Testis (tissue), 3 donors: ENCODE results near the gene SHISAL1. TPM values are rescaled to one million over a fixed set of nuclear protein-coding genes. Genes with fewer than 3 reads are reported as not detected.

Experiments used
- DNase-seq: peaks from one replicate; pipeline ENCODE4 v3.0.0-alpha.2; 2019
- H3K27ac ChIP-seq, 2 donors: fragments of 200-600 bp; sonication (generic); one replicate each; pipeline ENCODE4 v1.5.1; 2019
- H3K27me3 ChIP-seq: fragments of 200-600 bp; sonication (generic); one replicate; pipeline ENCODE4 v1.5.1; 2019
- H3K36me3 ChIP-seq: fragments of 200-600 bp; sonication (generic); one replicate; pipeline ENCODE4 v1.5.1; 2017; ENCODE audit warnings: low read depth; ENCODE audit errors: missing control alignments
- H3K4me1 ChIP-seq: fragments of 200-600 bp; sonication (generic); one replicate; pipeline ENCODE4 v1.5.1; 2019
- H3K4me3 ChIP-seq, 2 donors: fragments of 200-600 bp; sonication (generic); one replicate each; pipeline ENCODE4 v1.5.1; 2017 to 2019
- H3K9me3 ChIP-seq: fragments of 200-600 bp; sonication (generic); one replicate; pipeline ENCODE4 v1.5.1; 2017
- CTCF ChIP-seq, 3 experiments: fragments of 450-650 bp in 2 of 3; fragments of 200-600 bp in 1 of 3; sonication (generic) in 1 of 3; IDR thresholded peaks; one replicate each; pipeline ENCODE4 v1.5.1; 2016 to 2019; ENCODE audit warnings: antibody characterized with exemption in 3 of 3, mild to moderate bottlenecking in 2 of 3, moderate library complexity in 1 of 3
- POLR2A ChIP-seq: fragments of 450-650 bp; IDR thresholded peaks from one replicate; pipeline ENCODE4 v1.6.1; 2017; ENCODE audit warnings: antibody characterized with exemption, mild to moderate bottlenecking, moderate library complexity
- WGBS, 2 donors: methylation state at CpG; one replicate each; pipeline ENCODE4 v1.1.5; 2018; 5-methylcytosine and 5-hydroxymethylcytosine counted together
- intact Hi-C: fragments of 100-400 bp; cut with DNase I; formaldehyde crosslinking; loops from one replicate; pipeline ENCODE4 v1.15.1; 2023; ENCODE audit warnings: low total_unique reads
- polyA plus RNA-seq: library from polyadenylated mRNA; stranded (reverse); fragments of 350-450 nt; fragmentation: Illumina TruSeq; extraction: RNeasy Lipid Tissue Mini Kit (QIAGEN cat#74804); gene quantifications from one replicate; pipeline ENCODE4 v1.2.3, GENCODE V29; 2014; ENCODE audit warnings: low read depth, low replicate concordance; ENCODE audit not compliant: insufficient read depth
- total RNA-seq, 2 donors: library from RNA; depleted of rRNA; stranded (reverse); fragments of >200 nt; gene quantifications; one replicate each; pipeline ENCODE4 v1.2.3, GENCODE V29; 2016

The SHISAL1 gene
- total and polyA plus RNA-seq, 3 donors from 2014 or later, result 3.0 to 3.9 (median 3.1) TPM

- DNase-seq, result no peak
- Histone ChIP-seq H3K27me3 (no peaks in the 10 kb centered on the region), H3K4me1 (no peaks in the 10 kb centered on the region), H3K27ac (no peak overlapping the region), H3K9me3 (no peaks in the 10 kb centered on the region), H3K4me3 (no peak overlapping the region), H3K36me3 (no peaks in the 10 kb centered on the region)
- intact Hi-C loops, result no loop called here
- 92 to 93% methylated on average over 11 to 12 of the region's 12 CpGs for WGBS, 2 donors
- TF ChIP-seq CTCF (IDR thresholded peaks at IDR 0.05) (no peak), POLR2A (no peak)
Measured at GRCh38 chr22:44249376-44250147, 63.2 kb downstream of the SHISAL1 start.

- 88 to 97% methylated on average over 10 of the region's 10 CpGs for WGBS, 2 donors
- no peak for TF ChIP-seq POLR2A
- no peaks in the 10 kb centered on the region for H3K36me3 ChIP-seq
- DNase-seq, result no peak
- H3K4me3 ChIP-seq, result no peak overlapping the region
- H3K27ac ChIP-seq, result no peak overlapping the region
- intact Hi-C loops, result no loop called here
- H3K9me3 ChIP-seq, result no peaks in the 10 kb centered on the region
- no peaks in the 10 kb centered on the region for H3K27me3 ChIP-seq
- H3K4me1 ChIP-seq, result no peaks in the 10 kb centered on the region
Measured at GRCh38 chr22:44248926-44249325, 63.8 kb downstream of the SHISAL1 start.

- 91 to 95% methylated on average over 15 to 25 of the region's 25 CpGs for WGBS, 2 donors
- intact Hi-C loops, result no loop called here
Measured at GRCh38 chr22:44247923-44248892, 64.5 kb downstream of the SHISAL1 start.

GRCh38 chr22:44247346-44247745 is 65.4 kb downstream of the SHISAL1 start:
- Histone ChIP-seq H3K4me1 (no peaks in the 10 kb centered on the region), H3K27me3 (no peaks in the 10 kb centered on the region), H3K36me3 (no peaks in the 10 kb centered on the region), H3K9me3 (no peaks in the 10 kb centered on the region), H3K4me3 (no peak overlapping the region), H3K27ac (no peak overlapping the region)
- 79 to 91% methylated on average over 3 to 5 of the region's 5 CpGs for WGBS, 2 donors
- TF ChIP-seq POLR2A (no peak), CTCF (IDR thresholded peaks at IDR 0.05) (no peak)
- intact Hi-C loops, result no loop called here
- no peak for DNase-seq

More at GRCh38 chr22:44247923-44248892, 64.5 kb downstream of the SHISAL1 start:
- Histone ChIP-seq H3K27me3 (no peaks in the 10 kb centered on the region), H3K9me3 (no peaks in the 10 kb centered on the region), H3K4me1 (no peaks in the 10 kb centered on the region), H3K27ac (no peak overlapping the region), H3K36me3 (no peaks in the 10 kb centered on the region), H3K4me3 (no peak overlapping the region)
- DNase-seq, result no peak
- TF ChIP-seq CTCF (IDR thresholded peaks at IDR 0.05) (no peak), POLR2A (no peak)
